Measurements from ENCODE around the gene PRRT1. TPM values are rescaled to one million over a fixed set of nuclear protein-coding genes. Genes with fewer than 3 reads are reported as not detected.

The PRRT1 gene
- total RNA-seq, 1 experiment from 2014 or later = 12.6 TPM

GRCh38 chr6:32149932-32150870, 1.5 kb downstream of the PRRT1 start:
- H2AFZ ChIP-seq = no peak overlapping the region
- intact Hi-C loops (cut with micrococcal nuclease; ENCODE audit: unreplicated experiment) = no loop called here
- peaks cover 22% of the 10 kb centered on the region for H3K79me2 ChIP-seq (ENCODE audit: low read depth)
- POLR2A ChIA-PET (ENCODE audit: unreplicated experiment) = no interaction called here
- CTCF ChIA-PET = interaction anchor here (1.0 kb wide), 1 partner anchor 19 kb away, joined by 5 read pairs; no protein-coding TSS in a partner anchor
- no peak for DNase-seq
- H3K27me3 ChIP-seq (ENCODE audit: insufficient read depth, low read depth) = no peaks in the 10 kb centered on the region
- H3K36me3 ChIP-seq (ENCODE audit: low read depth) = no peaks in the 10 kb centered on the region
- no peak overlapping the region for H3K4me2 ChIP-seq
- peaks cover 33% of the 10 kb centered on the region; the same call in 1 of the 2 replicates for H3F3A ChIP-seq (ENCODE audit: insufficient read depth, low read depth)
- H3K9me3 ChIP-seq (ENCODE audit: insufficient read depth, low read depth) = no peaks in the 10 kb centered on the region
- 0 out of 2 replicates have a peak, but pooled peaks cover 2% of the 10 kb centered on the region for H4K20me1 ChIP-seq (ENCODE audit: insufficient read depth)
- H3K4me1 ChIP-seq (replicated peaks; ENCODE audit: insufficient read depth) = peaks cover 28% of the 10 kb centered on the region
- BruUV-seq (replicated peaks) = no TSS peak
- TF ChIP-seq EZH2 (IDR thresholded peaks at IDR 0.05; ENCODE audit: low read depth) (no peak), CTCF (conservative IDR thresholded peaks at IDR 0.05) (no peak)
- H3K27ac ChIP-seq = no peak overlapping the region
- H3K9me2 ChIP-seq (ENCODE audit: insufficient read depth) = no peaks in the 10 kb centered on the region
- H3K4me3 ChIP-seq = no peak overlapping the region

- no peak for DNase-seq
- Histone ChIP-seq H3K9me3 (ENCODE audit: insufficient read depth, low read depth) (no peaks in the 10 kb centered on the region), H3K4me1 (replicated peaks; ENCODE audit: insufficient read depth) (peaks cover 32% of the 10 kb centered on the region), H2AFZ (no peak overlapping the region), H3F3A (ENCODE audit: insufficient read depth, low read depth) (peaks cover 36% of the 10 kb centered on the region; the same call in 1 of the 2 replicates), H3K79me2 (ENCODE audit: low read depth) (peaks cover 13% of the 10 kb centered on the region), H3K4me3 (no peak overlapping the region), H3K9me2 (ENCODE audit: insufficient read depth) (no peaks in the 10 kb centered on the region), H4K20me1 (ENCODE audit: insufficient read depth) (no peaks in the 10 kb centered on the region), H3K27ac (no peak overlapping the region), H3K4me2 (no peak overlapping the region), H3K27me3 (ENCODE audit: insufficient read depth, low read depth) (no peaks in the 10 kb centered on the region), H3K36me3 (ENCODE audit: low read depth) (no peaks in the 10 kb centered on the region)
- ChIA-PET POLR2A (ENCODE audit: unreplicated experiment) (no interaction called here), CTCF (no interaction called here)
- intact Hi-C loops (cut with micrococcal nuclease; ENCODE audit: unreplicated experiment) = no loop called here
- no peak for TF ChIP-seq CTCF (conservative IDR thresholded peaks at IDR 0.05)
- no peak for TF ChIP-seq EZH2 (IDR thresholded peaks at IDR 0.05; ENCODE audit: low read depth)
- BruUV-seq (replicated peaks) = no TSS peak
These were observed 2.5 kb downstream of the PRRT1 start for GRCh38 chr6:32149092-32149755.

GRCh38 chr6:32148289-32149091, 3.2 kb downstream of the PRRT1 start:
- DNase-seq = no peak
- H3K27me3 ChIP-seq (ENCODE audit: insufficient read depth, low read depth) = no peaks in the 10 kb centered on the region
- no peak overlapping the region for H3K4me3 ChIP-seq
- H3K4me1 ChIP-seq (replicated peaks; ENCODE audit: insufficient read depth) = peaks cover 39% of the 10 kb centered on the region
- no peaks in the 10 kb centered on the region for H3K36me3 ChIP-seq (ENCODE audit: low read depth)
- POLR2A ChIA-PET (ENCODE audit: unreplicated experiment) = no interaction called here
- no peaks in the 10 kb centered on the region for H4K20me1 ChIP-seq (ENCODE audit: insufficient read depth)
- H3K27ac ChIP-seq = no peak overlapping the region
- H3F3A ChIP-seq (ENCODE audit: insufficient read depth, low read depth) = peaks cover 39% of the 10 kb centered on the region; the same call in 1 of the 2 replicates
- TF ChIP-seq EZH2 (IDR thresholded peaks at IDR 0.05; ENCODE audit: low read depth) (no peak), CTCF (conservative IDR thresholded peaks at IDR 0.05) (no peak)
- no TSS peak for BruUV-seq (replicated peaks)
- CTCF ChIA-PET = no interaction called here
- H3K79me2 ChIP-seq (ENCODE audit: low read depth) = peaks cover 13% of the 10 kb centered on the region
- no peaks in the 10 kb centered on the region for H3K9me2 ChIP-seq (ENCODE audit: insufficient read depth)
- H3K4me2 ChIP-seq = no peak overlapping the region
- H2AFZ ChIP-seq = no peak overlapping the region
- H3K9me3 ChIP-seq (ENCODE audit: insufficient read depth, low read depth) = no peaks in the 10 kb centered on the region
- intact Hi-C loops (cut with micrococcal nuclease; ENCODE audit: unreplicated experiment) = no loop called here

Data from PC-9 (cell line).